ENCODE results near the gene SF3A2. TPM values are rescaled to one million over a fixed set of nuclear protein-coding genes. Genes with fewer than 3 reads are reported as not detected.
A peak's percentile ranks its signal among the peaks of the same experiment; 100 is the strongest.

SF3A2 gene
- total RNA-seq, 4 donors from 2014 or later: 25.7 to 39.8 (median 30.3) TPM

- intact Hi-C loops (cut with DNase I): no loop called here
- Histone ChIP-seq H3K36me3 (no peaks in the 10 kb centered on the region), H3K4me1 (peaks cover 5 to 26% of the 10 kb centered on the region in 2 donors), H3K9me3 (no peaks in the 10 kb centered on the region), H3K4me3 (replicated peaks in 1 of 3) (peak overlapping the region in 1 of 3 donors; percentile 28), H3K27ac (no peak overlapping the region), H3K27me3 (peaks cover 23% of the 10 kb centered on the region)
- WGBS, 2 donors: 3% methylated on average over 12 of the region's 82 CpGs; no CpG with 5 or more reads in 1 of the 2 donors
- TF ChIP-seq CTCF (IDR thresholded peaks at IDR 0.05) (no peak), POLR2A (IDR thresholded peaks at IDR 0.05) (no peak)
- DNase-seq: peak in 1 of 2 donors; percentile 15
Observed at GRCh38 chr19:2290441-2291184, 54.0 kb downstream of the SF3A2 start.

DNA sequence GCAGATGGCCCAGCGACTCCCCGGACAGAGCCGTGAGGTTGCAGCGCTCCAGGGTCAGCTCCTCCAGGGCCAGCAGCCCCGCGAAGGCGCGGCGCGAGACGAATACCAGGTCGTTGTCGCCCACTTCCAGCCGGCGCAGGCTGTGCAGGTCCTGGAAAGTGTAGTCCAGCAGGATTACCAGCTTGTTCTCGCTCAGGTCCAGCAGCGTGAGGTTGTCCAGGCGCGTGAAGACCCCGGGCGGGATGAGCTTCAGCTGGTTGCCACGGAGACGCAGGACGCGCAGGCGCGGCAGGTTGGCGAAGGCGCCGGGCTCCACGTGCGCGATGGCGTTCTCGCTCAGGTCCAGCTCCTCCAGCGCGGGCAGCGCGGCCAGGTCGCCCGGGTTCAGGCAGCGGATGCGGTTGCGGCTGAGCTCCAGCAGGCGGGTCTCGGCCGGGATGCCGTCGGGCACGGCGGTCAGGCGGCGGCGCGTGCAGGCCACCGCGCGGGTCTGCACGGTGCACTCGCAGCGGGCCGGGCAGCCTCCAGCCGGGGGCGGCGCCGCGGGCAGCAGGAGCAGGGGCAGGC is 54.6 kb downstream of the SF3A2 start:
- H3K27me3 ChIP-seq: peaks cover 23% of the 10 kb centered on the region
- 16 to 17% methylated on average over 5 to 18 of the region's 67 CpGs for WGBS, 2 donors
- intact Hi-C loops (cut with DNase I): no loop called here
- H3K9me3 ChIP-seq: no peaks in the 10 kb centered on the region
- no peak overlapping the region for H3K27ac ChIP-seq
- peaks cover 5 to 26% of the 10 kb centered on the region in 2 donors for H3K4me1 ChIP-seq
- TF ChIP-seq CTCF (IDR thresholded peaks at IDR 0.05) (no peak), POLR2A (IDR thresholded peaks at IDR 0.05) (no peak)
- DNase-seq: no peak
- H3K36me3 ChIP-seq: no peaks in the 10 kb centered on the region
- no peak overlapping the region for H3K4me3 ChIP-seq (replicated peaks in 1 of 3)

DNA sequence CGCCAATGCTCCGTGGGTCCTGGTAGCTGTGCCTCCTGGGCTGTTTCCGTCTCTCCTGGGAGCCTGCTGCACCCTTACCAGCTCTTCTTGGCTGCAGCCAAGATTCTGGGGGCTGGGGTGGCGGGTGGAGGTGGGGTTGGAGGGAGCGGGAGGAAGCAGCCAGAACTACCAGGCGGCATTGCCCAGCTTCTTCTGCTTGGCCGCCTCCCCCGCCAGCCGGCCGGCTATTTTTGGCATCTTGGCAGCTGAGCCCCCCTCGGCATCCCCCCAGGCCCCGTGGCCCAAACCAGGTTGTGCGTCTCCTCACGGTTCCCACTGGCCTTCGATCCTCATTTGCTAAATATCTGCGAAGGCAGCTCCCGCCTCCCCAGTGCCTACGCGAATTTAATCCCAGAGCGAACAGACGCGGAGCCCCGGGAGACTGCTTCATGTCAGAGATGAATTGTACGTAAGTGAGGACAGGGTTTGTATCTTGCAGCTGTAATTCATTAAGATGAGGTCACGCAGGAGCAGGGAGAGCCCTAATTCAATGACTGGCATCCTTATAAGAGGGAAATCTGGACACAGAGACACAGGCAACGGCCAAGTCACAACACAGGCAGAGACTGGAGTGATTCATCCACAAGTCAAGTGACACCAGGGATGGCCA is 58.2 kb downstream of the SF3A2 start:
- 28 to 29% methylated on average over 24 to 26 of the region's 26 CpGs for WGBS, 2 donors
- TF ChIP-seq CTCF (IDR thresholded peaks at IDR 0.05): no peak
- no peak for TF ChIP-seq POLR2A (IDR thresholded peaks at IDR 0.05)
- H3K4me1 ChIP-seq: peaks cover 5 to 22% of the 10 kb centered on the region in 2 donors
- no peaks in the 10 kb centered on the region for H3K9me3 ChIP-seq
- H3K4me3 ChIP-seq (replicated peaks in 1 of 3): no peak overlapping the region
- H3K27me3 ChIP-seq: peaks cover 18% of the 10 kb centered on the region
- H3K36me3 ChIP-seq: no peaks in the 10 kb centered on the region
- no peak overlapping the region for H3K27ac ChIP-seq
- DNase-seq: no peak
- intact Hi-C loops (cut with DNase I): no loop called here

- intact Hi-C loops (cut with DNase I): no loop called here
- TF ChIP-seq POLR2A (IDR thresholded peaks at IDR 0.05): no peak
- TF ChIP-seq CTCF (IDR thresholded peaks at IDR 0.05): no peak
- H3K9me3 ChIP-seq: no peaks in the 10 kb centered on the region
- H3K4me1 ChIP-seq: peaks cover 0 to 9% of the 10 kb centered on the region in 2 donors
- H3K4me3 ChIP-seq (replicated peaks in 1 of 3): no peak overlapping the region
- 70 to 78% methylated on average over 16 of the region's 16 CpGs for WGBS, 2 donors
- no peak overlapping the region for H3K27ac ChIP-seq
- H3K27me3 ChIP-seq: peaks cover 7% of the 10 kb centered on the region
- no peaks in the 10 kb centered on the region for H3K36me3 ChIP-seq
- no peak for DNase-seq
Observed at GRCh38 chr19:2296141-2296540, 59.5 kb downstream of the SF3A2 start.

MicroRNA genes within 50 kb of the gene (microRNA counts, 767-probe panel; counts per million panel counts)
- 0 counts per million in 2 donors for microRNA hsa-miR-1227

Small RNAs within 50 kb of the gene (microRNA-seq; reads per million reads assigned to microRNA genes)
- gene MIR1227: 3.3 reads per million
- not detected for gene MIR4321

Small RNAs within 50 kb of the gene (small RNA-seq; reads per million reads assigned to genes)
- not detected for gene MIR1227

Other genes starting within 250 kb of the SF3A2 start
- gene BTBD2, start 221.1 kb upstream of the SF3A2 start, total RNA-seq: 10 to 100 TPM; 74.8 to 89.9 (median 76.2) TPM
- 100 to 1,000 TPM; 106 to 161 (median 123) TPM for gene MKNK2, start 185.6 kb upstream of the SF3A2 start, total RNA-seq
- gene MOB3A, start 140.5 kb upstream of the SF3A2 start, total RNA-seq: 10 to 100 TPM; 18.5 to 40.4 (median 26.6) TPM
- 1 to 10 TPM; 1.1 to 4.2 (median 2.9) TPM for gene IZUMO4, start 139.9 kb upstream of the SF3A2 start, total RNA-seq
- gene AP3D1, start 85.3 kb upstream of the SF3A2 start, total RNA-seq: 100 to 1,000 TPM in 3 of 4 donors, 10 to 100 TPM in 1; 62.5 to 121 (median 118) TPM
- 10 to 100 TPM; 10.2 to 31.1 (median 17.2) TPM for gene DOT1L, start 72.9 kb upstream of the SF3A2 start, total RNA-seq
- 100 to 1,000 TPM in 3 of 4 donors, 10 to 100 TPM in 1; 86.7 to 179 (median 131) TPM for gene PLEKHJ1, start 495 bp upstream of the SF3A2 start, total RNA-seq
- 1 to 10 TPM in 1 of 4 donors, under 1 TPM in 1, not detected in 2; 0.33 to 4.2 TPM for gene AMH, start 12.5 kb downstream of the SF3A2 start, total RNA-seq
- gene JSRP1, start 19.6 kb downstream of the SF3A2 start, total RNA-seq: not detected
- 1 to 10 TPM in 1 of 4 donors, under 1 TPM in 3; 0.27 to 1.6 (median 0.59) TPM for gene PEAK3, start 45.4 kb downstream of the SF3A2 start, total RNA-seq
- under 1 TPM in 1 of 4 donors, not detected in 3; 0.45 TPM for gene LINGO3, start 71.3 kb downstream of the SF3A2 start, total RNA-seq
- gene LSM7, start 91.8 kb downstream of the SF3A2 start, total RNA-seq: 100 to 1,000 TPM in 1 of 4 donors, 10 to 100 TPM in 3; 21.1 to 139 (median 55.1) TPM
- gene SPPL2B, start 91.9 kb downstream of the SF3A2 start, total RNA-seq: 10 to 100 TPM; 47.8 to 97.8 (median 67.3) TPM
- under 1 TPM in 2 of 4 donors, not detected in 2; 0.13 to 0.78 TPM for gene TMPRSS9, start 123.4 kb downstream of the SF3A2 start, total RNA-seq
- gene TIMM13, start 190.8 kb downstream of the SF3A2 start, total RNA-seq: 10 to 100 TPM; 27.4 to 52.9 (median 45.0) TPM
- 10 to 100 TPM; 14.4 to 34.6 (median 27.6) TPM for gene LMNB2, start 220.1 kb downstream of the SF3A2 start, total RNA-seq
- gene GADD45B, start 239.3 kb downstream of the SF3A2 start, total RNA-seq: 100 to 1,000 TPM; 148 to 250 (median 195) TPM